Measurements from ENCODE around the gene HTRA3. TPM values are rescaled to one million over a fixed set of nuclear protein-coding genes. Genes with fewer than 3 reads are reported as not detected.
A peak's percentile ranks its signal among the peaks of the same experiment; 100 is the strongest.

HTRA3 gene
- total RNA-seq, 2 experiments from 2014 or later, result not detected

DNA sequence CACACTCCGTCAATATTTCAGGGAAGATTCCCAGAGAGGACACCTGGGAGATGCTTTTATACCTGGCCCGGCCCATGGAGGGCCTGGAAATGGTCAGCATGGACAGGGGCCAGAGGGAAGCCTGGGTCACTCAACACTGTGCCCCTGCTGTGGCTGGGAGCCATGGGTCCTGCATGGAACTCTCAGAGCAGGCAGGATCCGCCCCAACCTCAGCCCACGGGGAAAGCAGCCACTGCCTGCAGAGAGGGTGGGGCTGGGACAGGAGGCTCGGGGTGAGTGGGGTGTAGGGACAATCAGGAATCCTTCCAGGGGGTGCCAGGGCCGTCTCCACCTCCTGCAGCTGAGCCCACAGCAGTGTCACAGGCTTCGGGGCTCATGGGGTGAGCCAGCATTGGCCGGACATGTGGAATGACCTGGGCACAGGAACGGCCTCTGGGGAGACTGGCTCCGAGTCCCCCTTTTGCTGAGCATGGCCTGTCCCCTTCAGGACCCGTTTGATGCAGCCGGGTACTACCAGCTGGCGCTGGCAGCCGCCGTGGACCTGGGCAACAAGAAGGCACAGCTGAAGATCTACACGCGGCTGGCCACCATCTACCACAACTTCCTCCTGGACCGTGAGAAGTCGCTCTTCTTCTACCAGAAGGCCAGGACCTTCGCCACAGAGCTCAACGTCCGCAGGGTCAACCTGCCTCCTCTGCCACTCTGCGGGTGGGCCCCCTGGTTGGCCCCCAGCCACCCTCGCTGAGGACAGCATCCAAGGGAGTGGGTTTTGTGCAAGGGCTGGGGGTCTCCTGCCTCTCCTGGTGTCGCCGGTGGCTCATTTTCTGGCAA lies 29.1 kb upstream of the HTRA3 start:
- no peaks in the 10 kb centered on the region for H3K9me3 ChIP-seq (ENCODE audit: control insufficient read depth in 1 of 2, insufficient read depth in 1 of 2, low read length in 2 of 2)
- no peak overlapping the region for H3K4me3 Mint-ChIP-seq
- intact Hi-C loops (cut with DNase I, micrococcal nuclease), result loop anchor here (5.0 to 10.0 kb wide), 3 partner anchors 63 to 682 kb away; partner anchors contain the start of gene CPZ (in 1 of the 2)
- H3K4me3 ChIP-seq (ENCODE audit: low read length), result no peak overlapping the region
- H3K9me3 Mint-ChIP-seq, result no peaks in the 10 kb centered on the region
- DNase-seq, result no peak
- no peak for ATAC-seq (ENCODE audit: poor library complexity)
- peaks cover 15% of the 10 kb centered on the region for H3K4me1 ChIP-seq (ENCODE audit: insufficient read depth, low read length)
- H3K27ac Mint-ChIP-seq, result no peak overlapping the region
- peaks cover 26% of the 10 kb centered on the region for H3K36me3 ChIP-seq (ENCODE audit: insufficient read depth, low read length)
- TF ChIP-seq, protein P1, sequence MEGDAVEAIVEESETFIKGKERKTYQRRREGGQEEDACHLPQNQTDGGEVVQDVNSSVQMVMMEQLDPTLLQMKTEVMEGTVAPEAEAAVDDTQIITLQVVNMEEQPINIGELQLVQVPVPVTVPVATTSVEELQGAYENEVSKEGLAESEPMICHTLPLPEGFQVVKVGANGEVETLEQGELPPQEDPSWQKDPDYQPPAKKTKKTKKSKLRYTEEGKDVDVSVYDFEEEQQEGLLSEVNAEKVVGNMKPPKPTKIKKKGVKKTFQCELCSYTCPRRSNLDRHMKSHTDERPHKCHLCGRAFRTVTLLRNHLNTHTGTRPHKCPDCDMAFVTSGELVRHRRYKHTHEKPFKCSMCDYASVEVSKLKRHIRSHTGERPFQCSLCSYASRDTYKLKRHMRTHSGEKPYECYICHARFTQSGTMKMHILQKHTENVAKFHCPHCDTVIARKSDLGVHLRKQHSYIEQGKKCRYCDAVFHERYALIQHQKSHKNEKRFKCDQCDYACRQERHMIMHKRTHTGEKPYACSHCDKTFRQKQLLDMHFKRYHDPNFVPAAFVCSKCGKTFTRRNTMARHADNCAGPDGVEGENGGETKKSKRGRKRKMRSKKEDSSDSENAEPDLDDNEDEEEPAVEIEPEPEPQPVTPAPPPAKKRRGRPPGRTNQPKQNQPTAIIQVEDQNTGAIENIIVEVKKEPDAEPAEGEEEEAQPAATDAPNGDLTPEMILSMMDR (IDR thresholded peaks at IDR 0.05), result no peak
- POLR2A ChIA-PET, result no interaction called here
- H3K27me3 ChIP-seq (ENCODE audit: control insufficient read depth in 1 of 2, insufficient read depth in 2 of 2, low read length in 2 of 2), result no peaks in the 10 kb centered on the region
- H3K4me1 Mint-ChIP-seq (ENCODE audit: low read depth), result no peaks in the 10 kb centered on the region
- peaks cover 20% of the 10 kb centered on the region for H3K36me3 Mint-ChIP-seq (ENCODE audit: low read depth)
- no peaks in the 10 kb centered on the region for H3K27me3 Mint-ChIP-seq
- CTCF ChIA-PET, result no interaction called here
- no peak overlapping the region for H3K27ac ChIP-seq (ENCODE audit: low read depth in 1 of 2, low read length in 2 of 2)

DNA sequence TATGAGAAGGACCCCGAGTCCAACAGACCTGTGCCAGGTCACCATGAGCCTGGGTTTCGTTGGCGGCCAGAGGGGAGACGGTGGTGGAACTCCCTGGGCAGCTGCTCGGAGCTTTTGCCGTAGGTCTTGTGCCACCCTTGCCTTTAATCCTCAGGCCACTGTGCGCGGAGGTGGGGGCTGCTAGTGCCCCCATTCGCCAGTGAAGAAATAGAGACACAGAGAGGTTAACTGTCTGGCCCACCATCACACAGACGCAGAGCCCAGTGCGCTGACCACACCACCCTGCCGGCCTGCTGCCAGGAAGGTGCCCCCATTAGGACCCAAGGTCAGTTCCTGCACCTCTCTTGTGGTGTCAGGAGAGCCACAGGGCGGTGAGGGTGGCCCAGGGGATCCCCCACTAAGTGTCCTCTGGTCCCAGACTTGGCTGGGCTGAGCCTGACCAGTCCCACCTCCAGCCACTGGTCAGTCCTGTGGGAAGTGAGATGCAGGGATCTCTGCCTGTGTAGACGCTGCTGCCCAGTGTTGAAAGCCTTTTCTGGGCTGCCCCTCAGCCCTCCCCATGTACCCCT lies 28.3 kb upstream of the HTRA3 start:
- H3K4me1 Mint-ChIP-seq (ENCODE audit: low read depth), result no peaks in the 10 kb centered on the region
- intact Hi-C loops (cut with DNase I, micrococcal nuclease), result loop anchor here (5.0 to 10.0 kb wide), 3 partner anchors 64 to 681 kb away; partner anchors contain the start of gene CPZ (in 1 of the 2)
- no peak overlapping the region for H3K27ac Mint-ChIP-seq

GRCh38 chr4:8241895-8242696 lies 27.5 kb upstream of the HTRA3 start:
- Histone ChIP-seq H3K36me3 (ENCODE audit: insufficient read depth, low read length) (peaks cover 15% of the 10 kb centered on the region), H3K4me3 (ENCODE audit: low read length) (no peak overlapping the region), H3K27me3 (ENCODE audit: control insufficient read depth in 1 of 2, insufficient read depth in 2 of 2, low read length in 2 of 2) (no peaks in the 10 kb centered on the region), H3K27ac (ENCODE audit: low read depth in 1 of 2, low read length in 2 of 2) (no peak overlapping the region), H3K9me3 (ENCODE audit: control insufficient read depth in 1 of 2, insufficient read depth in 1 of 2, low read length in 2 of 2) (no peaks in the 10 kb centered on the region), H3K4me1 (ENCODE audit: insufficient read depth, low read length) (peaks cover 15% of the 10 kb centered on the region)
- Mint-ChIP-seq H3K36me3 (ENCODE audit: low read depth) (peaks cover 17% of the 10 kb centered on the region), H3K9me3 (no peaks in the 10 kb centered on the region), H3K4me1 (ENCODE audit: low read depth) (no peaks in the 10 kb centered on the region), H3K27ac (no peak overlapping the region), H3K4me3 (no peak overlapping the region), H3K27me3 (no peaks in the 10 kb centered on the region)
- ChIA-PET POLR2A (no interaction called here), CTCF (interaction anchor here (0.6 to 1.8 kb wide), 7 partner anchors 8 to 65 kb away, joined by 3 to 7 read pairs (median 4); partner anchors contain the start of gene SH3TC1)
- intact Hi-C loops (cut with DNase I, micrococcal nuclease), result loop anchor here (1.0 to 10.0 kb wide), 4 partner anchors 65 to 680 kb away; partner anchors contain the start of gene CPZ (in 1 of the 2)
- peak; percentile 82 for ATAC-seq (ENCODE audit: poor library complexity)
- DNase-seq, result peak; percentile 65 to 87 (median 78)
- TF ChIP-seq, protein P1 (IDR thresholded peaks at IDR 0.05), result peak; percentile 96

More for the DNA sequence above, 28.3 kb upstream of the HTRA3 start:
- ChIA-PET POLR2A (no interaction called here), CTCF (interaction anchor here (1.2 to 1.8 kb wide), 3 partner anchors 9 to 13 kb away, joined by 3 to 7 read pairs (median 5); no protein-coding TSS in a partner anchor)
- no peaks in the 10 kb centered on the region for H3K9me3 Mint-ChIP-seq
- Histone ChIP-seq H3K36me3 (ENCODE audit: insufficient read depth, low read length) (peaks cover 22% of the 10 kb centered on the region), H3K27ac (ENCODE audit: low read depth in 1 of 2, low read length in 2 of 2) (no peak overlapping the region), H3K4me1 (ENCODE audit: insufficient read depth, low read length) (peaks cover 15% of the 10 kb centered on the region), H3K9me3 (ENCODE audit: control insufficient read depth in 1 of 2, insufficient read depth in 1 of 2, low read length in 2 of 2) (no peaks in the 10 kb centered on the region), H3K4me3 (ENCODE audit: low read length) (no peak overlapping the region), H3K27me3 (ENCODE audit: control insufficient read depth in 1 of 2, insufficient read depth in 2 of 2, low read length in 2 of 2) (no peaks in the 10 kb centered on the region)
- TF ChIP-seq, protein P1 (IDR thresholded peaks at IDR 0.05), result no peak
- no peaks in the 10 kb centered on the region for H3K27me3 Mint-ChIP-seq
- DNase-seq (no peak), ATAC-seq (ENCODE audit: poor library complexity) (no peak)
- H3K36me3 Mint-ChIP-seq (ENCODE audit: low read depth), result peaks cover 17% of the 10 kb centered on the region
- no peak overlapping the region for H3K4me3 Mint-ChIP-seq
